Fibroblast of lung (primary cell): Measurements from ENCODE around the gene A1BG.

Experiments
- CTCF ChIP-seq, 2 donors: IDR thresholded peaks in 1 of 2; conservative IDR thresholded peaks in 1 of 2; 1 replicate in 1 of 2; 2 replicates in 1 of 2; pipeline ENCODE4 v1.5.1; 2011 to 2012; ENCODE audit warnings: low read length in 2 of 2, control low read depth in 1 of 2, inconsistent platforms in 1 of 2, low read depth in 1 of 2, mild to moderate bottlenecking in 1 of 2
- EZH2 ChIP-seq: IDR thresholded peaks from 2 replicates; pipeline ENCODE4 v1.5.1; 2012; ENCODE audit warnings: low read length, control low read depth, mild to moderate bottlenecking; ENCODE audit errors: missing control alignments

GRCh38 chr19:58315580-58315979, 37.7 kb downstream of the A1BG start:
- TF ChIP-seq CTCF (conservative IDR thresholded peaks at IDR 0.05 in 1 of 2, IDR thresholded peaks at IDR 0.05 in 1 of 2; ENCODE audit: low read depth in 1 of 2, low read length in 2 of 2) (no peak), EZH2 (no peak)
